ENCODE measurements around the gene LRCOL1. TPM values are rescaled to one million over a fixed set of nuclear protein-coding genes. Genes with fewer than 3 reads are reported as not detected.
A peak's percentile ranks its signal among the peaks of the same experiment; 100 is the strongest.
"Not testable (repeated sequence)": the region's sequence is repeated elsewhere in the genome, so short reads cannot be mapped to it uniquely, and the experiment has no call there.

Gene LRCOL1
- polyA plus RNA-seq, 1 donor, result 0.15 TPM

DNA sequence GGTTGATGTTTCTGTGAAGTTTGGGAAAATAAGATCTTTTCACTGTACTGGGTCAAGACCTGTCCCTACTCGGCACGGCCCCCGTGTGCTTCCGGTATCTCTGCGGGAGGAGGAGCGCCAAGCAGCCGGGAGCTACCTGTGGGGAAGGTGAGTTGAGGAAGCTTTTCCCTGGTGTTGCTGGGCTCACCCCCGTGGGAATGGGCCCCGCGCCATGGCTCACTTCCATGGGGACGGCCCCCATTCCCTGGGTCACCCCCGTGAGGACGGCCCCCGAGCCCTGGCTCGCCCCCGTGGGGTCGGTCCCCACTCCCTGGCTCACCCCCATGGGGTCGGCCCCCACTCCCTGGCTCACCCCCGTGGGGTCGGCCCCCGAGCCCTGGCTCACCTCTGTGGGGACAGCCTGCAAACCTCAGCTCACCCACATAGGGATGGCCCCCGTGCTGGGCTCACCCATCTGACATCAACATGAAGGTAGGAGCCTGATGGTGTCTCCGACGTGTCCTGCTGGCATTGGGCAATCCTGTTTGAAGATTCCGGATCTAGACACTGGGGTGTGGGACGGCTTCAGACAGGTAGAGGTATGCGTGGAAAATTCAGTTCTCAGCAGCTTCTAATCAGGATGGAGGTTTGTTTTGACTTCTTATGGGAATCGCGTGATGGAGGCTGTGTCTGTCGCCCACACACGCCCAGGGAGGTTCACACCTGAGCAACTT is 9.1 kb downstream of the LRCOL1 start:
- DNase-seq (ENCODE audit: low read depth), result no peak

DNA sequence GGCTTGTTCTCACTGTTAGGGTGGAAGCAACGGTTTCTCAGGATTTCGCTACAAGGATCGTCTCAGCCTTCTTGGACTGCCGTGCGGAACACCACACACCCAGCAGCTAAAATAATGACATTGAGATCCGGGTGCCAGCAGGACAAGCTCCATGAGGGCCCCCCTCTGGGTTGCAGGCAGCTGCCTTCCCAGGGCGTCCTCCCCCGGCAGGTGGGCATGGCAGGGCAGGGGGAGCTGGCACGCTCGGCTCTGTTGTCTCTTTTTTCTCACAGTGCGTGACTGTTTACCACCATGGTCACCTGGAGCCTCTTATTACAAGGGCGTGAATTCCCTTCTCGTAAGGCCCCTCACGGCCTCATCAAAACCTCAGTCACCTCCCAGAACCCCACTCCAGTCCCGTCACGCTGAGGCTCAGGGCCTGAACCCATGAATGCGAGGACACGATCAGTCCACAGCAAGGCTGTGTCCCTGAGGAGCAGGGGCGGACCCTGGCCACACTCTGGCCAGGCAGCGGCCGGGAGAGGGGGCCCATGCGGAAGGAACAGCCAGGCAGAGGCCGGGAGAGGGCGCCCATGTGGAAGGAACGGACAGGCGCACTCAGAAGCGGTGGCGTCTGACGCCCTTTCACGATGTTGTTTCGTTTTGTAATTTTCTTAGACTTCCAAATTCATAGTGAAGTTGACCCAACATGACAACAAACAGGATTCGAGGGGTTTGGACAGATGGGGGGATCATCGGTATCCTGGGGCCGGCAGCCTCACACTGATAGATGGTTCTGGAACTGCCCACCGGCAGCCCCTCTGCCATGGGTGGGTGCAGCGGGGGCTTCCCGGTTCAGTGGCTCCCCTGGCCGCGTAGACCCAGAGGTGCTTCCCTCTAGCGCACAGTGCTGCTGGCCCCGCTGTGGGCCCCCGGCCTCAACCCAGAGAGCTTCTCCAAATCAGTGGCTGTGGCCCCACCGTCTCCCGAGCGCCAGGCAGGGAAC is 10.0 kb downstream of the LRCOL1 start:
- DNase-seq (ENCODE audit: low read depth), result no peak

DNA sequence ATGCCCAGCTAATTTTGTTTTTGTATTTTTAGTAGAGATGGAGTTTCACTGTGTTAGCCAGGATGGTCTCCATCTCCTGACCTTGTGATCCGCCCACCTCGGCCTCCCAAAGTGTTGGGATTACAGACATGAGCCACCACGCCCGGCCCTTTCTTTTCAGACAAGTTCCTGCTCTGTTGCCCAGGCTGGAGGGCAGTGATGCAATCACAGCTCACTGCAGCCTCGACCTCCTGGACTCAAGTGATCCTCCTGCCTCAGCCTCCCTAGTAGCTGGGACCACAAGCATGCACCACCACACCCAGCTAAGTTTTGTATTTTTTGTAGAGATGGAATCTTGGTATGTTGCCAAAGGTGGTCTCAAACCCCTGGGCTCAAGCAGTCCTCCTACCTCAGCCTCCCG is 10.9 kb downstream of the LRCOL1 start:
- not testable (repeated sequence) for DNase-seq (ENCODE audit: low read depth)

DNA sequence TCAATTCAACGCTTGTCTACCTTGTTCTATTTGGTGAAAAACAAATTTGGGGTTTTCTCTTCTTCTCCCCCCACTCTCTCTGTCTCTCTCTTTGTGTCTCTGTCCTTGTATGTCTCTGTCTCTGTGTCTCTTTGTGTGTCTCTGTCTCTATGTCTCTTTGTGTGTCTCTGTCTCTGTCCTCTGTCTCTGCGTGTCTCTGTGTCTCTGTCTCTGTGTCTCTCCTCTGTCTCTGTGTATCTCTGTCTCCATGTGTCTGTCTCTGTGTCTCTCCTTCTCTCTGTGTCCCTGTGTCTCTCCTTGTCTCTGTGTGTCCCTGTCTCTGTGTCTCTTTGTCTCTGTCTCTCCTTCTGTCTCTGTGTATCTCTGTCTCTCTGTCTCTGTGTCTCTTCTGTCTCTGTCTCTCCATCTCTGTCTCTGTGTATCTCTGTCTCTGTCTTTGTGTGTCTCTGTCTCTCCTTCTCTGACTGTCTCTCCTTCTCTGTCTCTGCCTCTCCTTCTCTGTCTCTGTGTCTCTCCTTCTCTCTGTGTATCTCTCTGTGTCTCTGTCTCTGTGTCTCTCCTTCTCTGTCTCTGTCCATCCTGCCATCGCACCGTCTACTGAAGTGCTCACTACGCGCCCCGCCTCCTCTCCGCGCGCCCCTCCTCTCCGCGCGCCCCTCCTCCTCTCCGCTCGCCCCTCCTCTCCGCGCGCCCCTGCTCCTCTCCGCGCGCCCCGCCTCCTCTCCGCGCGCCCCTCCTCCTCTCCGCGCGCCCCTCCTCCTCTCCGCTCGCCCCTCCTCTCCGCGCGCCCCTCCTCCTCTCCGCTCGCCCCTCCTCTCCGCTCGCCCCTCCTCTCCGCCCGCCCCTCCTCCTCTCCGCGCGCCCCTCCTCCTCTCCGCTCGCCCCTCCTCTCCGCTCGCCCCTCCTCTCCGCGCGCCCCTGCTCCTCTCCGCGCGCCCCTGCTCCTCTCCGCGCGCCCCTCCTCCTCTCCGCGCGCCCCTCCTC is 12.8 kb downstream of the LRCOL1 start:
- DNase-seq (ENCODE audit: low read depth), result no peak

DNA sequence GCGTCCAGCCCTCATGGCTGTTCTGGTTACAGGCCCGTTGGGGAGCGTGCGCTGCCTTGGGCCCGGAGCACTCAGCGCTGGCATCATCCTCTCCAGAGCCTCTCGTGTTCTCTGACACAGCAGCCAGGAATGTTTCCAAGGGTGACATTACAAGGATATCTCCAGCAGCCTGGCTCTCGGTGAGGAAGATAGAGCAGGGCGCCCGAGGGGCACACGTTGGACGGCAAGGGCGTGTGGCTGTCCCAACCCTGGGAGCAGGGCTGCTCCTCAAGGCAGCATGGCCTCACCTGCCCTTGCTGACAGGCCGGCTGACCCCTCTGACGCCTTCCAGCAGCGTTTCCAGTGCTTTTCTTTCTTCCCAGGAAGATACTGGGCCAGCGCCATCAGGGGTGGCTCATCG is 14.4 kb downstream of the LRCOL1 start:
- no peak for DNase-seq (ENCODE audit: low read depth)

DNA sequence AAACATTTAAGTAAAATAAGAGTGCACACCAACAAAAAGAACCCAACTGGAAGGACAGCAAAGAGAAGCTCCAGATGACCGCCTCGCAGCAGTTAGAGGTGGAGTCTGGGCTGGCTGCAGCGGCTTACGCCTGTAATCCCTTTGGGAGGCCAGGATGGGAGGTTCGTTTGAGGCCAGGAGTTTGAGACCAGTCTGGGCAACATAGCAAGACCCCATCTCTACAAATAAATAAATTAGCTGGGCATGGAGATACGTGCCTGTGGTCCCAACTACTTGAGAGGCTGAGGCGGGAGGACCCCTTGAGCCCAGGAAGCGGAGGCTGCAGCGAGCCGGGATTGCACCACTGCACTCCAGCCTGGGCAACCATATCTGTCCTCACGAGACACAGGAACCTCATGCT is 15.2 kb downstream of the LRCOL1 start:
- no peak for DNase-seq (ENCODE audit: low read depth)

DNA sequence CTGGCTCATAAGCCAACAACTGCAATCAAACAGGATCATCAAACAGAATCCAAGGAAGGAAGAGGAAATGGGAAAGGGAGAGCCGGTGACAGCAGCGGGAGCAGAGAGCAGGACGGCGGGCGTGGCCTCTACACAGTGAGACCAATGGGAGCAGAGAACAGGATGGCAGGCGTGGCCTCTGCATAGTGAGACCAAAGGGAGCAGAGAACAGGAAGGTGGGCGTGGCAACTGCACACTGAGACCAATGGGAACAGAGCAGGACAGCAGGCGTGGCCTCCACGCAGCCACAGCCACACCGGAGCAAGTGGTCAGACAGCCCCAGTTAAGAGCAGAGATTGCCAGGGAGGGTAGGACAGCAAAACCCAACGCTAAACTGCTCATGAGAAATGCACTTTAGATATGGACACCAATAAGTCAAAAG is 16.4 kb downstream of the LRCOL1 start:
- peak; percentile 65 for DNase-seq (ENCODE audit: low read depth)

DNA sequence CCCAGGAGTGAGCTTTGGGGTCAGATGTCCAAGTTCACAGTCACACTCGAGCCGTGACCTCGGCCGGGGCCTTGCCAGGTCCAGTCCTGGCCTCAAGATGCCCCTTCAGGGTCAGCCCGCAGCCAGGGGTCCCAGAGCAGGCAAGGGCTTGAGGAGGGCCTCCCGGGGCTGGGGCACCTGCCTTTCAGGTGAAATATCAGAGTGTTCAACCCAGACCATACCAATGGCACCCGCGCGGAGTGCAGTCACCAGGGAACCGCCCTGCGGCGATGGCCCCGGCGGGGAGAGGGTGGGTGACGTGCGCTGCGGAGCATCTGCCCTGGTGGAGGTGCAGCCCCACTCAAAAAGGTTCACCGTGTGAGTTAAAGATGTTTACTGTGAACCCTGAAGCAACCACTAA is 16.9 kb downstream of the LRCOL1 start:
- no peak for DNase-seq (ENCODE audit: low read depth)

DNA sequence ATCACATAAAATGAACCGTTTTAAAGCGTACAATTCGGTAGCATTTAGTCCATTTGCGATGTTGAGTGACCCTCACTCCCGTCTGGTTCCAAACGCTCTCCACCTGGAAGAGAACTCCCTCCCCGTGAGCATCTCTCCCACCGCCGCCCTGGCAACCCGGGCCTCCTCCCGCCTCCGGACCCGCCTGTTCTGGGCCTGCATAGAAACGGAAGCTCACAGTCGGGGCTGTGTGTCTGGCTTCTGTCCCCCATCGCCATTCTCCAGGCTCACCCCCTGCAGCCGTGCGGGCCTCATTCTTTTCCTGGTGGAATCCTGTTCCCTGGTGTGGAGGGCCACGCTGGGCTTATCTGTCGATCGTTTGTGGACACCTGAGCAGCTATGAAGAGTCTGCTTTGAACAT is 17.3 kb downstream of the LRCOL1 start:
- DNase-seq (ENCODE audit: low read depth), result no peak

DNA sequence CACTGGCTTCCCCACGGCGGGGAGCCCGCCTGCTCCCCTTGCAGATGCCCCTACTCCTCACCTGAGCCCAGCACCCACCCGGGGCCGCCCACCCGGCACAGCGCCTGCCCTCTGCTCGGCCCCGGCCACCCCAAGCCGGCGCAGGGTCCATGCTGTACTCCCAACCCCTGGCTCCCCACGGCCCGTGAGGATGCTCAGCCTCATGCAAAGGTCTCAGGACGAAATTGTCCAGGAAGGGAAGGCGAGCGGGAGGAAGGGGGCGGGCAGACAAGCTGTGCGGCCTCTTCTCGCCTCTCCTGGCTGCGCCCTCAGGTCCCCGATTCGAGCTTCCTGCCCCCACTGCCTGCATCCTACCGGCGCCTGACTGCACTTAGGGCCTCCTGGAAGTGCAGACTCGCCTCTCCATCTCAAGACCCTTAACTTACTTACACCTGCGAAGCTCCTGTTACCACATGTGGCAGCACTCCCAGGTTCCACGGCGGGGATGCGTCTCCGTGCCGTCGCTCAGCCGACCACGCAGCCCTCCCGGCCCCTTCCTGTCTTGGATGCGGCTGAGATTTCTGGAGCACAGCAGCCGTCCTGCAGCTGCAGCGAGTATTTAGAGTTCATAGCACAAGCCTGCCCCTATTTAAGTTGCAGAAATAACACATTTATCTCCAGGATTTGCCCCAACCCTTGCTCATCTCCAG is 18.0 kb downstream of the LRCOL1 start:
- DNase-seq (ENCODE audit: low read depth), result no peak

DNA sequence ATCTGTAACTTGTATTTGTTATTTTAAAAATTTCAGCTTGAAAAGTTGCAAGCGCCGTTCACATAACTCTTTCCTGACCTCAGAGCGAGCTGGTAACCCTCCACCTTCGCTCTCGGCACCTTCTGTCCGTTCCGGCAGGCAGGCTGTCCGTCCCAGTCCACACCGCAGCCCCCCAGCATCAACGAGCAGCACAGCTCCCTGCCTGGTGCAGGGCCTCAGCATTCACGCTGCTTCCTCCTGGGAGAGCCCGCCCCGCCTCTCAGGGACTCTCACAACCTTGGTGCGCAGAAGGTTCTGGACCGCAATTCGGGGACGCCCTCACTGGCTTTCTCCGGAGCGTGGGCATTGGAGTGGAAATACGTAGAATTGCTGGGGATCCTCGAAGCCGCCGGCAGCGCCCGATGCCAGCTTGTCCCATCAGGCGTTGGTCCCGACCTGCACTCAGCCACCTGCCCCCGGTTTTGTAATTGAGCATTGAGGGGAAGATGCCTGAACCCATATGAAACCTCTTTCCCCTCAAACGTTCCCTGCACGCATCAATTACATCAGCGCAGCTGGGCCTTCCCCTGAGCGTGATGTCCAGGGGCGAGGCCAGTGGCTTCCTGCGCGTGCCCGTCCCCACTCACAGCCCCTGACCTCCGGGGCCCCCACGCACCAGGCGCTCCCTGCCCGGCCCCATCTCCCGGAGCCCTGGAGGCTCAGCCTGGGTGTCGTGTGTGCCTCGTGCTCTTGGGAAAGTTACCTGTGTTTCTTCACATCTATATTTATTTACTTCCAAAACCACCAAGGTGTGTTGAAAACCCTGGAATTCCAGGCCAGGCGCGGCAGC is 19.1 kb downstream of the LRCOL1 start:
- no peak for DNase-seq (ENCODE audit: low read depth)

DNA sequence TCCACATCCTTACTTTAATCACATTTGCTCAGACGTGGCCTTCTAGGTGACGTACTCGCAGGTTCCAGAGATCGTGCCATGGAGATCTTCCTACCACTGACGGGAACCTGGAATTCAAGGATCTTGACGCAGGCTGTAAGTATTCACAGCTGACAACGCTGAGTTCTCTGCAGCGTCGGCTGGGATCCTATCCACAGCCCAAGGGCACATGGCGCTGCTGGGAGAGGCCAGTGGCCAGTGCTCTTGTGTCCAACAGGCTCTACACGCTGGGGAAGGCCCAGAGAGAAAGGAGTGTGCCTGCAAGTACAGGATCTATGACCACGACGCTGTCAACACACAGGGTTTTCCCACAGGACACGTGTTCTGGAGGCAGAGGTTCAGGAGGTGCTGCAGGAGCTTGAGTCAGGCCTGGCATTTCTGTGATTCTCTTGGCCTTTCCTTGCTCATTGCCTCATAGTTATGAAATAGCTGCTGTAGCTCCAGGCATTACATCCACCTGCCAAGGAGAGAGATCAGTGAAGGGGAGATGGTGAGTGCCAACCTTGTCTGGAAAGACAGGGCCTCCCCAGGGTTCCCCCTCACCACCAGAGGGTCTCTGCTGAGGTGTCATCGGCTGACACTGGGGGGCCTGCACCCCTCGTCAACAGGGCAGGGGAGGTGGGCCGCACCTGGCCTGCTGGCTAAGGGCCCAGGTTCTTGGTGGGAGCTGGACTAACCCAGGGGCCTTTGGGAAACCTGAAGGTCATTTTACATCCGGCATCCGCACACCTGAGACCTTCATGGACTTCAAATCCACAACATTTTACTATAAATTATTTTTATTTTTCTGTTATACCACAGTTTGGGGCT is 21.3 kb downstream of the LRCOL1 start:
- no peak for DNase-seq (ENCODE audit: low read depth)

DNA sequence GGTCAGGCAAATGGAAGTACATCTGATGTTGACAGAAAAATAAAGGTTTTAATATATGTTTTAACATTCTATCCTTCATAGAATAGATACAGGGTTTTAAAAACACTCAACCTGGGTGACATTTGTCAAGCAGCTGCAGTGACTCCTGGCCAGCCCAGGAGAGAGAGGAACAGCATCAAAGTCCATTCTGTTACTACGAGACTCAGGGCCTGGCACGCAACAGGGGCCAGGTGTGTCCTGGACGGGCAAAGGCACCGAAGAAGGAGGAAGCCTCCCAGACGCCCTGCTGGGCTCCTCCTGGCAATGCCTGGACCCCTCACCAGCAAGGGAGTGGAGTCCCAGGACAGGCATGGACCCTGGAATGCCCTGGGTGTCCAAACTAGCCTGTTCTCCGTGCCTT is 22.1 kb downstream of the LRCOL1 start:
- no peak for DNase-seq (ENCODE audit: low read depth)

DNA sequence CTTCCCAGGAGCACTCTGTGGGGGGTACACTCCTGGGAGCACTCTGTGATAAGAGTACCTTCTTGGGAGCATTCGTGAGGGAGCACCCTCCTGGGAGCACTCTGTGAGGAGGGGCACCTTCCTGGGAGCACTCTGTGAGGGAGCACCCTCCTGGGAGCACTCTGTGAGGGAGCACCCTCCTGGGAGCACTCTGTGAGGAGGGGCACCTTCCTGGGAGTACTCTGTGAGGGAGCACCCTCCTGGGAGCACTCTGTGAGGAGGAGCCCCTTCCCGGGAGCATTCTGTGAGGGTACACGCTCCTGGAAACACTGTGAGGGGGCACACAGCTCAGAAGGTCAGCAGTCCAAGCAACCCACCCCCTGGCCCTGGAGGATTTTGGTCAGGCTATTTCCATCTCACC is 22.6 kb downstream of the LRCOL1 start:
- DNase-seq (ENCODE audit: low read depth), result no peak

DNA sequence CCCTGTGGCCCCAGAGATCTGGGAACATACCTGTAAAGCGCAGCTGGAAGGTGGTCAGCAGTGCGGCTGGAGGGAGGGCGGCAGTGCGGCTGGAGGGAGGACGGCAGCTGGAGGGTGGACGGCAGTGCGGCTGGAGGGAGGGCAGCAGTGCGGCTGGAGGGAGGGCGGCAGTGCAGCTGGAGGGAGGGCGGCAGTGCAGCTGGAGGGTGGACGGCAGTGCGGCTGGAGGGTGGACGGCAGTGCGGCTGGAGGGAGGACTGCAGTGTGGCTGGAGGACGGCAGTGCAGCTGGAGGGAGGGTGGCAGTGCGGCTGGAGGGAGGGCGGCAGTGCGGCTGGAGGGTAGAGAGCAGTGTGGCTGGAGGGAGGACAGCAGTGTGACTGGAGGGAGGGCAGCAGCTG is 23.5 kb downstream of the LRCOL1 start:
- DNase-seq (ENCODE audit: low read depth), result no peak

DNA sequence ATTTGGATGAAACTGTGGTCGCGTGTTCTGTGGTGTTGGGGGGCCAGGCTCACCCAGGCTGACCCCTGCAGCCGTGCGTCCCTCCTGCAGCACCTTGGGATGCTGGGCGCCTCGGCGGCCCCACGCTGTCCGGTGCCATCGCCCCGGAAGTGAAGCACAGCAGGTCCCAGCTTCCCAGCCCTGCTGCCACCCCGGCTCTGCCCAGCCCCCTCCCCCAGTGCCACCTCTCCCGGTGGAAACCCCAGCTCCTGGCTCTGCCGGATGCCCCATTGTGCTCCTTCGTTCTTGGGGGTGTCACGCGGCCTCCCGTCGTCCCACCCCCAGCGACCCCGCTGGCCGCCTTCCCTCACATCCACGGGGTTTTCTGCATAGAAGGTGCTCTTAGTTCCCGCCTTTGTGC is 25.2 kb downstream of the LRCOL1 start:
- DNase-seq (ENCODE audit: low read depth), result no peak

DNA sequence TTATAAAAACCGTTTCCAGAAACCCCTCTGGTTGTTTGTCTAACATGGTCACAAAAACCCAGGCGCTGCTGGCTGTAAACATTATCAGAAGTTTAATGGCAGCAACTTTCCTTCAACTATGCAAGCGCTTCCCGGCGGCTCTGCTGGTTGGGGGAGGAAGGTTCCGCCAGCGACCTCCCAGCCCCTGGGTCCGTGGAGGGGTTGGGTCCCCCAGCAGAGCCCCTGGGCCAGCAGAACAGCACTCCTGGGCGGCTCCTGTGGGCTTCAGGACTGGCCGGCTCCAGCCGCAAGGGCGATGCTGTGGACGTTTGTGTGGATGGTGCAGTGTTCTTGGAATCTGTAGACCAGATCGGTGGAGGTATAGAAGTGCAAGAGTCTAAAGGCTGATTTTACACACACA is 26.0 kb downstream of the LRCOL1 start:
- no peak for DNase-seq (ENCODE audit: low read depth)

DNA sequence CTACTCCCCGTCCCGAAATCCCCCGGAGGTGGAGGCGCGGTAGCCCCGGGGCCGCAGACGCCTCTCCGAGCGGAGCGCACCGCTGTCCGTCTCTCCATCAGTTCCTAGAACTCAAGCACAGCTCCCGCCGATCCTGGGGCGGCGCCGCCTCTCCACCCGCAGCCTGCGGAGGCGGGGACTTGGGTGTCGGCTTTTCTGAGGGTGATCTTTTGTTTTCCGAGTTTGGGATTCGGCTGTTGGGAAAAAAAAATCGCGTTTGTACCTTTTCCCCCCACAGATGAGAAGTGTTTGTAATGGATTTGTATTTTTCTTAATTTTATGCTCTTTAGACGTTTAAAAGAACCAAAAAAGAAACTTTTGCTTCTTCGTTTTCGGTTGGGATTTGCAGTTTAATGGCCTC is 26.6 kb downstream of the LRCOL1 start:
- DNase-seq (ENCODE audit: low read depth), result no peak

DNA sequence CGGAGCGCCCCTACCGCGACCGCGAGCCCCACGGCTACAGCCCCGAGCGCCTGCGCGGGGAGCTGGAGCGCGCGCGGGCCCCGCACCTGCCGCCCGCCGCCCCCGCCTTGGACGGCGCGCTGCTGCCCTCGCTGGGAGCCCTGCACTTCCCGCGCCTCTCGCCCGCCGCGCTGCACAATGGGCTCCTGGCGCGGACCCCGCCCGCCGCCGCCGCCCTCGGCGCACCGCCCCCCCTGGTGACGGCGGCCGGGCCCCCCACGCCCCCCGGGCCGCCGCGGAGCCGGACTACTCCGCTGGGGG is 27.0 kb downstream of the LRCOL1 start:
- no peak for DNase-seq (ENCODE audit: low read depth)
